NCI-H2196 treated with DMSO at 0.1 percent for 48 hours (cell line): ENCODE measurements around the gene TGM3.

Experiments used
- DNase-seq: peaks from one replicate; lab custom pipeline; 2025; ENCODE audit not compliant: unreplicated experiment; lab: John Stamatoyannopoulos, UW

The TGM3 gene

DNA sequence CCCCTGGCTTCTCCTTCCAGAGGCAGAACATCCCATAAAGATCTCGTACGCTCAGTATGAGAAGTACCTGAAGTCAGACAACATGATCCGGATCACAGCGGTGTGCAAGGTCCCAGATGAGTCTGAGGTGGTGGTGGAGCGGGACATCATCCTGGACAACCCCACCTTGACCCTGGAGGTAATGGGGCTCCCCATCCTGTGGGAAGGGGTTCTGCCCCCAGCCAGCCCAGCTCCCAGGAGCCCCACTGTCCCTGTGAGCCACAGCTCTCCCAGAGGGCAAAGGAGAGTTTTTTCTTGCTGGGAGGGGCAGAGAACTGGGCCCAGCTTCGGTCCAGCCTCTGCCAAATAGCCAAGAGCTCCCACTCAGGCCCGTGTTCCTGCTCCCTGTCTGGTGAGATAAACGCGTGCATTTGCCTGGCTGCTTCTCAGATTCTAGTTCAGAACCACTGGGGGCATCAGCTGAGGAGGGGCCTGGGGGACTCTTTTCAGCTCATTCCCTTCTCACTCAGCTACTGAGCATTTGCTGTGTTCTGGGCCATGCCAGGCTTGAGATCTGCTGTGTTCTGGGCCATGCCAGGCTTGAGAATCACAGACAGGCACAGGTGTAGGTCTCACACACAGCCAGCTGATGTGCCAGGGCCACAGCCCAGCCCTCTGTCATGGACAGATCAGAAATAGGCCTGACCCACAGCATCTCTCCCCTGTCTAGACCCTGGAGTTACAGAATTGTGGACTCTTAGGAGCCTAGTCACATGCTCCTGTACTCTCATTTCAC, 39.5 kb downstream of the TGM3 start:
- DNase-seq, result no peak

GRCh38 chr20:2336471-2336870, 40.7 kb downstream of the TGM3 start:
- DNase-seq, result no peak

DNA sequence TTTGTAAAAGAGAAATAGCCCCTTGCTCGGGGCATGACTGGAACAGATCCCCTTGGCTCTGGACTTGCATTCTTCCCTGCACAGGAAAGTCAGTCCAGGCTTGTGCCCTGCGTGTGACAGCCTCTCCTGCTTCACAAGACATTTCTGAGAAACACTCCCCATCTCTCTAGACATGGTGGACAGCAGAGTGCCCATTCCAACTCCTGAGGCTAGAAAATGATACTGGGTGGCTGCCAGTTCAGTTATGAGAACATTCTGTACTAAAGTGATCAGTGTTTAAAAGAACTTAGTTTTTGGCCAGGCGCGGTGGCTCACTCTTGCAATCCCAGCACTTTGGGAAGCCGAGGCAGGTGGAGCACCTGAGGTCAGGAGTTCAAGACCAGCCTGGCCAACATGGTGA, 41.3 kb downstream of the TGM3 start:
- no peak for DNase-seq

DNA sequence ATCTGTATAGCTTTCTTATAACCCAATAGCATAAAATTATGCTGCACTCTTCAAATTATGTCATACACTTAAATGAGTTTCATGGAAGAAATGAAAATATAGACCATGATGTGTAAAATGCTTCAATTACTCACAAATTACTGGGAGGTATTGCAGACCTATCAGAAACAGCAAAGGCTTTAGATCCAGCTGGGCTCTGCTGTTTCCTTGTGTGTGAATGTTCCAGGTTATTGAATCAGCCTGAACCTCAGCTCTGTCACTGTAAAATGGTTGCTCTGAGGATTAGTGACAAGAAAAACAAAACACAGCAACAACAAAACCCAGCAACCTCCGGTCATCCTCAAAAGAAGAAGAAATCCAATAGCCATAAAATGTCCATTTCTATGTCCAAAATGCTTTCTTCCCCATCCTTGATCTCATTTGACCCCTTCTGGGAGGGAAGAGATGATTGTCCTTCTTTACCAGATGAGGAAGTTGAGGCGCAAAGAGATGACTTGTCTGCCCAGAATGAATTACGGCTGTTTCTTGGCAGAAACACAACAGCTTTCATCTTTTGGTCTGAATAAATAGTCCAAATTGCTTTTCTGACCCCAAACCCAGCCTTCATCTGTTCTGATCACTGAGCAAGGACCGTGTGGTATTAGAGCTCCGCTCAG, 42.7 kb downstream of the TGM3 start:
- no peak for DNase-seq

- DNase-seq, result no peak
These were observed 44.3 kb downstream of the TGM3 start for GRCh38 chr20:2340136-2340535.

DNA sequence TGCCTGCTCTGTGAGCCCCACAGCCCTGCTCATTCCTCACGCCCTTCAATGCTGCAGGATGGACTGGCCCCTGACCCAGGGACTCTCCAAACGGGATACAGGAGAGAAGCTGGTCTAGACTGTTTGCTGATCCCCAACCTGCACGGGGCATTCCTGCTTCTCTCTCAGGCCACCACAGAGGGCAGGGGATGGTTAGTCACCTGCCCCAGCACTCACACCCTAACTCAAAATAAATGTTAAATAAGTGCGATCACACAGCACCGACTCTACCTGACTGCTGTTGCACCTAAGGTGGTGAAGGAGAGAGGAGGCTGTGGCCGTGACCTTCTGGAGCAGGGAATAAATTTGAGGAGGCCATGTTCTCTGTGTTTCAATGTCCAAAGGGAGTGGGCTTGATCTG, 45.0 kb downstream of the TGM3 start:
- no peak for DNase-seq

DNA sequence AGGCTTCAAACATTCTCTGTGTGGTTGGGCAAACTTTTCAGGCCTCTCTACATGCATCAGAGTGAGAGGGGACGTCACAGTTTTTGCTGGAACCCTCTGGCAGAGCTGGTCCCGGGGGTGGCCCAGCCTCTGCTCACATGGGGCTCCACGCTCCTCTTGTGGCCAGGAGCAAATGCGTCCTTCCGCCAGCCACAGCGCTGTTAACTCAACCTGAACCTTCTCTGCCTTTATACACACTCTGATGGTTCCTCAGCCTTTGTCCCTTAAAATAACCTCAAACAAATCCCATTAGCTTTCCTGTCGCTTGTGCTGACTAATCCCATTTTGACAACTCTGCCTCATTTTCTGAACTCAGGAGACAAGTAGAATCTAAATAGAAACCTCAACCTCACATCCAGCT, 45.5 kb downstream of the TGM3 start:
- DNase-seq, result no peak

GRCh38 chr20:2342243-2342642, 46.4 kb downstream of the TGM3 start:
- no peak for DNase-seq

- no peak for DNase-seq
These were observed 50.4 kb downstream of the TGM3 start for GRCh38 chr20:2346188-2346587.

GRCh38 chr20:2348336-2348735, 52.5 kb downstream of the TGM3 start:
- no peak for DNase-seq

GRCh38 chr20:2349801-2350200, 54.0 kb downstream of the TGM3 start:
- no peak for DNase-seq

- no peak for DNase-seq
These were observed 54.8 kb downstream of the TGM3 start for GRCh38 chr20:2350606-2351005.

DNA sequence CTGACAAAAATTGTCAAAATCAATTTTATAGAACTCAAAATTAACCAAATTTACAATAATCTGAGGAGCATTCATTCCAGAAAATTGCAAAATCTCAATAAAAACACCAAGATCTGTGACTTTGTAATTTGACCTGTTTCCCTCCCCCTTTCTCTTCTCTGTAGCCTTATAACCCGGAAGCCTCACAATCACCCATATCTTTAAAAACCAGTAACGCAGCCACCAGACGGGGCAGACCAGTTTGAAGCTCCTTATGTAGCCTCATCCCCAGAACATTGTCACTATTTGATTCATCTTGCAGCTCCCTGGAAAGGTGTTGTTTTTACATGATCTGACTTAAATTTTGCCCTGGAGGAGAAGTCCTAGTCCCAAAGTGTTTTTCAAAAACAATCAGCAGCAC, 57.4 kb downstream of the TGM3 start:
- DNase-seq, result no peak

DNA sequence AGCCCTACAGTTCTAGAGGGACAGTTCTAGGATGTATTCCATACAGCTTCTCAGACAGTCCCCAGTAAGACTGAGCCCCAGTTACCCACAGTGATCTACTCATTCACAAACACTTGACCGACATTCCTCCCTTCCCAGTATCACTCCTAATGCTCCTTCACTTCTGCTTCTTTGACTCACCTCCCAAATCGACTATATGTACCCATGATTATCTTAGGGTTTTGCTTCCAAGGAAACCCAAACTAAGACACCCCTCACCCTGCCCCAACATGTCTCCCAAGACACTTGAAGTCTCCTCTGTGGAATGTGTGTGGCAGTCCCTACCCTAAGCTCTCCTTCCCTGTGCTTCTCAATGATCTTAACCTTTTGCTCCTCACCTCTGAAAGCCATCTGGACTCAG, 61.3 kb downstream of the TGM3 start:
- no peak for DNase-seq

DNA sequence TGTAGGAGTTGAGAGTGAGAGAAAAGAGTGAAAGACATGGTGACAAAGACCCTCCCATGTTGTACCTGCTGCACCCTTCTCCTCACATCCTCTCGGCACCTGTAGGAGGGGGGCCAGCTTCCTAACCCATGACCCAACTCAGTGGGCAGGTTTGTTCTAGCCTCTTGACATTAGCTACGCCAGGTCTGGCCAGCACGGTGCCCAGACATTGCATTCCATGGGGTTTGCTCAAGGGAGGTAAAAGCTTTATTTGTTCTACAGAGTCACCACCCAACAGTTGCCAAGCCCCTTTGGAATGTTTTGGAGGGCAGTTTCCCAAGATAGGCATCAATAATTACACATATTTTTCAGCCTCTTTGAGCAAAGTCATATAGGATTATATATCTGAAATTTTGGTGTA, 62.2 kb downstream of the TGM3 start:
- DNase-seq, result no peak

DNA sequence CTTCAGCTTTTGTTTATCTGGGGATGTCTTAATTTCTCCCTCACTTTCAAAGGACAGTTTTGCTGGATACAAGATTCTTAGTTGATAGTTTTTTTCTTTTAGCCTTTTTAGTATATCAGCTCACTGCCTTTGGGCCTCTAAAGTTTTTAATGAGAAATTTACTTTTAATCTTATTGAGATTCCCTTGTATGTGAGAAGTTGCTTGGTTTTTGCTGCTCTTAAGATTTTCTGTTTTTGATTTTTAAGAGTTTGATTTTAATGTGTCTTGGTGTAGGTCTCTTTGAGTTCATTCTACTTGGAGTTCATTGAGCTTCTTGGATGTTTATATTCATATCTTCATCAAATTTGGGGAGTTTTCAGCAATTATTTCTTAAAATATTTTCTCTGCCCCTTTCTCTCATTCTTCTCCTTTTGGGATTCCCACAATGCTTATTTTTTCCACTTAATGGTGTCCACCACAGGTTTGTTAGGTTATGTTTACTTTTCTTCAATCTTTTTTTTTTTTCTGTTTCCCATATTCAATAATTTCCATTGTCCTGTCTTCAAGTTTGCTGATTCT, 65.3 kb downstream of the TGM3 start:
- DNase-seq, result no peak

DNA sequence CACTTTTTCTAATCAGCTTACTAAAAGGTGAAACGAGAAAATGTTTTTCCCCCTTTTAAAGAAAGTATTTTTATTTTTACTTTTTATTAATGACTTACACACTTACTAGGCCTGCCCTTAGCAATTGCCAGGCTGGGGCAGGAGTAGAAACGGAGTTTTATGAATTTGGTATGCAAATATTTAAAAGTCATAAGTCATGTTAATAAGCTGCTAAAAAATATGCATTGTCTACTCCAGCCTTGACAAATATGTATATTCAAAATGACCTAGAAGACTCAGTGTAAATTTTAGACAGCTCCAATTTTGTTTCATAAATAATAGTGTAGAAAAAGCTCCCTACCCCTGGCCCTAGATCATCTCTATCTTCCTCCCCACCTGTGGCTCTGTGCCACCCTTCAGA, 67.4 kb downstream of the TGM3 start:
- no peak for DNase-seq

GRCh38 chr20:2363587-2363986, 67.8 kb downstream of the TGM3 start:
- no peak for DNase-seq

- DNase-seq, result no peak
These were observed 68.2 kb downstream of the TGM3 start for GRCh38 chr20:2364044-2364443.

GRCh38 chr20:2365091-2365490, 69.3 kb downstream of the TGM3 start:
- no peak for DNase-seq

DNA sequence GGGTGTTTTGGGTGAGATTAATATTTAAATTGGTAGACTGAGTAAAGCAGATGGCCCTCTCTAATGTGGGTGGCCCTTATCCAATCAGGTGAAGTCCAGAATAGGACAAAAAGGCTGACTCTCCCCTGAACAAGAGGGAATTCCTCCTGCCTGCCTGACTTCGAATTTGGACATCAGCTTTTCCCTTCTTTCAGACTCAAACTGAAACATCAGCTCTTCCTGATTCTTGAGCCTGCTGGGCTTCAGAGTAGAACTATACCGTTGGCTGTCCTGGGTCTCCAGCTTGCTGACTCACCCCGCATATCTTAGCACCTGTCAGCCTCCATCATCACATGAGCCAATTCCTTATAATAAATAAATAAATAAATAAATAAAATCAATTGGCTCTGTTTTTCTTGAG, 69.9 kb downstream of the TGM3 start:
- DNase-seq, result no peak

GRCh38 chr20:2368621-2369020, 72.8 kb downstream of the TGM3 start:
- no peak for DNase-seq

DNA sequence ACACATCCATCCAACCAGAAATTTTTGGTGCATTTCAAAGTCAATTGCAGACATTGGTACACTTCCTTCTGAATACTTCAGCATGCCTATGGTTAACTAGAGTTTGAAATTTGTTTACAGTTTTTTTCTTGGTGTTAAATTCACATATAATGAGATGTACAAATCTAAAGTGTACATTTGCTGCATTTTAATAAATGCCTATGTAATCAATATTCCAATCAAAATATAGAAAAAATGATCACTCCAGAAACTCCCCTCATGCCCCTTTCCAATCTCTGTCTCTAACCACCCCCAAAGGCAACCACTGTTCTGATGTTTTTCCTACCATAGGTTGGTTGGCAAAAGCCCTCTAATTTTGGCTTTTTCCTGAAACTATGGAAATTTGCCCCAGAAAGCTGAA, 77.3 kb downstream of the TGM3 start:
- no peak for DNase-seq
